NCI-H345 (cell line): ENCODE results near the gene GMPR.
A peak's percentile ranks its signal among the peaks of the same experiment; 100 is the strongest.
"Not testable (repeated sequence)": the region's sequence is repeated elsewhere in the genome, so short reads cannot be mapped to it uniquely, and the experiment has no call there.

Experiments
- DNase-seq: peaks from one replicate; lab custom pipeline; 2025; lab: John Stamatoyannopoulos, UW

GMPR gene

GRCh38 chr6:16248271-16248853 lies 10.0 kb downstream of the GMPR start:
- no peak for DNase-seq

- DNase-seq = peak; percentile 77
Observed at GRCh38 chr6:16249971-16250370, 11.6 kb downstream of the GMPR start.

GRCh38 chr6:16251706-16252105 lies 13.3 kb downstream of the GMPR start:
- no peak for DNase-seq

GRCh38 chr6:16252686-16253299 lies 14.4 kb downstream of the GMPR start:
- no peak for DNase-seq

GRCh38 chr6:16253399-16254144 lies 15.2 kb downstream of the GMPR start:
- DNase-seq = no peak

- DNase-seq = no peak
Observed at GRCh38 chr6:16254535-16254934, 16.1 kb downstream of the GMPR start.

GRCh38 chr6:16256781-16257180 lies 18.4 kb downstream of the GMPR start:
- no peak for DNase-seq

GRCh38 chr6:16257999-16258708 lies 19.8 kb downstream of the GMPR start:
- no peak for DNase-seq

- DNase-seq = no peak
Observed at GRCh38 chr6:16258709-16259075, 20.3 kb downstream of the GMPR start.

- not testable (repeated sequence) for DNase-seq
Observed at GRCh38 chr6:16259604-16260003, 21.2 kb downstream of the GMPR start.

GRCh38 chr6:16260602-16261001 lies 22.2 kb downstream of the GMPR start:
- not testable (repeated sequence) for DNase-seq

- not testable (repeated sequence) for DNase-seq
Observed at GRCh38 chr6:16262773-16263172, 24.4 kb downstream of the GMPR start.

- DNase-seq = not testable (repeated sequence)
Observed at GRCh38 chr6:16263464-16264099, 25.2 kb downstream of the GMPR start.

GRCh38 chr6:16264785-16265184 lies 26.4 kb downstream of the GMPR start:
- DNase-seq = no peak

- no peak for DNase-seq
Observed at GRCh38 chr6:16265351-16266341, 27.3 kb downstream of the GMPR start.

GRCh38 chr6:16267428-16268263 lies 29.3 kb downstream of the GMPR start:
- no peak for DNase-seq

- DNase-seq = not testable (repeated sequence)
Observed at GRCh38 chr6:16269442-16270070, 31.2 kb downstream of the GMPR start.

- DNase-seq = no peak
Observed at GRCh38 chr6:16270178-16270794, 31.9 kb downstream of the GMPR start.

- DNase-seq = no peak
Observed at GRCh38 chr6:16271428-16271827, 33.0 kb downstream of the GMPR start.
